GM18505 (cell line): ENCODE results near the gene TARM1.
"Not testable (repeated sequence)": the region's sequence is repeated elsewhere in the genome, so short reads cannot be mapped to it uniquely, and the experiment has no call there.

Experiments
- ATAC-seq: cut with Tn5 transposase; IDR thresholded peaks from one replicate; pipeline ENCODE4 v1.9.1; 2021; ENCODE audit not compliant: unreplicated experiment
- POLR2A ChIP-seq: IDR thresholded peaks from 4 replicates; pipeline ENCODE4 v1.6.1; 2011; ENCODE audit warnings: borderline replicate concordance; ENCODE audit not compliant: insufficient read depth, insufficient read length; ENCODE audit errors: extremely low read depth

The TARM1 gene

DNA sequence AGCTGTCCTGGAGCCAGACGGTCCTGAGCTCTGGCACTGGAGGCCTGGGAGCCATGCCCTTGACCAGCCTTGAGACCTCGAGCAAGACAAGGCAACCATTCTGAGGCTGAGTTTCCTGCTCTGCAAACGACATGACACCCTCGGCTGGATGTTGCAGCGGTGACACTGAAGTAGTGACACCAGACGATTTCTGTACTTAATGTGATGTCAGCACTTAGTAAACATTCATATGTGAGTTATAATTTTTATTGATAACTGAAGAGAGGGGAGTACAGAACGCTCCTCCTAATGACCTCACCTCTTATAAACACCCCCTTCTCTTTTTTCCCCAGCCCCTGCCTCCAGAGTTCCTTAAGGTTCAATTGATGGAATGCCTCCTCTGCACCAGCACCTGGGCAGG is 27.3 kb upstream of the TARM1 start:
- TF ChIP-seq POLR2A = no peak
- ATAC-seq = no peak

- no peak for ATAC-seq
- no peak for TF ChIP-seq POLR2A
Measured at GRCh38 chr19:54107876-54108490, 26.8 kb upstream of the TARM1 start.

- TF ChIP-seq POLR2A = no peak
- ATAC-seq = no peak
Measured at GRCh38 chr19:54106716-54107115, 25.6 kb upstream of the TARM1 start.

DNA sequence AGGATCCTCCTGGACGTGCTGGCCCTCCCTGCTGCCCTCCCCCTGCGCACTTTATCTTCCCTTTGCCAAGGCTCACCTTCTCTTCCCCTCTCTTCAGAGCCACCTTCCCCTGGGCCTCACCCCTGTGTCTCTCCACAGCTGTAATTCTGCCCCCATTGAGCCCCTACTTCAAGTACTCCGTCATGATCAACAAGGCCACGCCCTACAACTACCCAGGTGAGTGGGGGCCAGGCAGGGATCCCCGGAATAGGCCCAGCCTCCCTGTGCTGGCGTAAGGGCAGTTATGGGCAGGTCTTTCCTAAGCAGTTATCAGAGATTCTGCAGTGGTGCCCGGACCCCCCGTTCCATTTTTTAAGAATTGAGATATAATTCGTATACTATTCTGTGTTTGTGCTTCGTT is 24.6 kb upstream of the TARM1 start:
- TF ChIP-seq POLR2A = no peak
- no peak for ATAC-seq

DNA sequence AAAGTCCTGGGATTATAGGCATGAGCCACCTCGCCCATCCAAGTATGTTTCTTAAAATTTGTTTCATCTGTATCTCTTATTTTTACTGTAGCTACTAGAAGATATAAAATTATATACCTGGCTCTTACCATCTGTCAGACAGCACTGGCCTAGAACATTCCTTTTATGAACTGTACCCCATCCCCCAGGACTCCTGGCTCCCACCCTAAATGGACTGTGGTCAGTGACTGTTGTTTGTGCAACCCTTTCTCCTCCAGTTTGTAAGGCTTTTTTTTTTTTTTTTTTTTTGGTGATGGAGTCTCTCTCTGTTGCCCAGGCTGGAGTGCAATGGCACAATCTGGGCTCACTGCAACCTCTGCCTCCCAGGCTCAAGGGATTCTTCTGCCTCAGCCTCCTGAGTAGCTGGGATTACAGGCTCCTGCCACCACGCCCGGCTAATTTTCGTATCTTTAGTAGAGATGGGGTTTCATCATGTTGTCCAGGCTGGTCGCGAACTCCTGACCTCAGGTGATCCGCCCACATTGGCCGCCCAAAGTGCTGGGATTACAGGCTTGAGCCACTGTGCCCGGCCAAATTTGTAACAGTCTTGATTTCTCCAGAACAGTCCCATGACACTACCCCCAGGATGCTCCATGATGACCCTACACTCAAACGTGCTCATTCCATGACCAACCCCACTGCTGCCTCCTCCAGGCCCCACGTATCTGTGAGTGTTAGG is 24.0 kb upstream of the TARM1 start:
- ATAC-seq = no peak
- no peak for TF ChIP-seq POLR2A

- TF ChIP-seq POLR2A = peak; percentile 91
- peak; percentile 93 for ATAC-seq
Measured at GRCh38 chr19:54102421-54103169, 21.4 kb upstream of the TARM1 start, which contains the start of gene NDUFA3. Gene NDUFA3, plus strand, starts transcription at chr19:54102855. Its CDS starts 24 bp downstream, at chr19:54102879.

DNA sequence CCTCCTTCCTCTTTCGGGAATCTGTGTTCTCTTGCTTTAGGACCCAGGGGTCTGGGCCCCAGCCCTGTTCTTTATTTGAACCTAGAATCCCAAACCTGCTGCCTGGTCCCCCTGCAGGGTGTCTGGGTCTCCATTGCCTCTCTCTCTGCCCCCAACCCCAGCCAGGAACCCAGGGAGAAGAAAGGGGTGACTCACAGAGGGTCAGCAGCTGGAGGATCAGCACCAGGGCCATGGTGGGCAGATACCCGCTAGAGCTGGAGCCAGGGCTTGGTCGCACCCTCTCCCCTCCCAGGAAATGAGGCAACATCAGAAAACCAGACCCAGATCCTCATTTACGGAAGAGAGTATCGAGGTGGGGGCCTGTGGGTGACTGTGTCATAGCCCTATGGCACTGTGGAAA is 19.4 kb upstream of the TARM1 start, which contains the start of gene OSCAR:
Gene OSCAR (minus strand): TSS at position 243 of the 400 bp plus-strand sequence. CDS start 11 bp downstream, at position 232.
- no peak for ATAC-seq
- TF ChIP-seq POLR2A = no peak

DNA sequence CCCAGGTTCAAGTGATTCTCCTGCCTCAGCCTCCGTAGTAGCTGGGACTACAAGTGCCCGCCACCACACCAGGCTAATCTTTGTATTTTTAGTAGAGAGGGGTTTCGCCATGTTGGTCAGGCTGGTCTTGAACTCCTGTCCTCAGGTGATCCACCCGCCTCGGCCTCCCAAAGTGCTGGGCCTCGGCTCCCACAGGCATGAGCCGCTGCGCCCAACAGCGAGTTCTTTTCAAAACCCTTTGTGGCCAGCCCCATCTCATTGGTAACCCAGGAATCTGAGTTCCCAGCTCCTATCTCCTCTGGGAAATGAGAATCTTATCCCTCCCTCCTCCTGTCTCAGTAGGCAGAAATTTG is 18.7 kb upstream of the TARM1 start:
- not testable (repeated sequence) for ATAC-seq

DNA sequence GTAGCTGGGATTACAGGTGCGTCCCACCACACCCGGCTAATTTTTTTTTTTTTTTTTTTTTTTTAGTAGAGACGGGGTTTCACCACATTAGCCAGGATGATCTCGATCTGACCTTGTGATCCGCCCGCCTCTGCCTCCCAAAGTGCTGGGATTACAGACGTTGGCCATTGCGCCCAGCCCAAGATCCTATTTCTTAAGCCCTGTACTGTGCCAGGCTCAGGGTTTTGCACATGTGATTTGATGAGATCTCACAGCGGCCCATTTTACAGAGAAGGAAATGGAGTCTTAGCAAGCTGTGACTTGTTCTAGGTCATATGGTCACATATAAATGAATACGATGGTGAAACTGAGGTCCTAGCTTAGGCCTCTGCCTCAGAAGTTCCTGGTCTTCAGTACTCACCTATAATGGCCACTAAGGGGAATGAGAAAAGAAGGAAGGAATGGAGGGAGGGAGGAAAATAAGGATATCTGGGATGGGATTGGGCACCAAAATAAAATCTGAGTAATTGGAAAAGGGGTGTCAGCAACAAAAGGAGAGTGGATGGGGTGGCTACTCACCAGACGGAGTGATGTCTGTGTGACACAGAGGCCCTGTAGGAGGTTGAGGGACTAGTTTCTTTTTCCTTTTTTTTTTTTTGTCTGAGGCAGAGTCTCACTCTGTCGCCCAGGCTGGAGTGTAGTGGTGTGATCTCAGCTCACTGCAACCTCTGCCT is 18.2 kb upstream of the TARM1 start:
- ATAC-seq = no peak
- no peak for TF ChIP-seq POLR2A

DNA sequence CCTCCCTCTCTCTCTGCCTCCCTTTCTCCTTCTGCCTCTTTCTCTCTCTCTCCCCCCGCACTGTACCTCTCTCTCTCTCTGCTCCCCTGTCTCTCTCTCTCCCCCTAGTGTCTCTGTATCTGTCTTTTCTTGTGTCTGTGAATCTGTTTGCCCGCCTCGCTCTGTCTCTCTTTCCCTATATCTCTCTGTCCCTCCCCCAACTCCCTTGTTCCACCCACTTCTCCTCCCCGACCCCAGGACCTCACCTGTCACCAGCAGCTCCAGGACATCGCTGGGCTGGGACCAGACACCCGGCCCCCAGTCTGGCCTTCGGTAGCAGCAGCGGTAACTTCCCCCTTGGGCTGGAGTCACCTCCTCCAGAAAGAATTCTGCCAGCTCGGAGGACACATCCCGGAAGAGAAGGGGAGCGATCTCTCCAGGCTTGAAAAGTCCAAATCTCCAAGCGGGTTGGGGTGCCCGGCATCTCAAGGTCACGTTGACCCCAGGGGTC is 15.5 kb upstream of the TARM1 start:
- no peak for ATAC-seq
- TF ChIP-seq POLR2A = no peak

- not testable (repeated sequence) for ATAC-seq
Measured at GRCh38 chr19:54095859-54096616, 14.9 kb upstream of the TARM1 start.

GRCh38 chr19:54095136-54095858 is 14.1 kb upstream of the TARM1 start:
- TF ChIP-seq POLR2A = no peak
- ATAC-seq = no peak
